Amniotic stem cell (primary cell): ENCODE data around the gene CGNL1.

Experiments
- DNase-seq: peaks from one replicate; lab custom pipeline; 2025; lab: John Stamatoyannopoulos, UW

CGNL1 gene

GRCh38 chr15:57575363-57575762 lies 199.1 kb downstream of the CGNL1 start:
- no peak for DNase-seq

- DNase-seq: no peak
These were observed 202.1 kb downstream of the CGNL1 start for GRCh38 chr15:57578288-57578900.

GRCh38 chr15:57580428-57580827 lies 204.1 kb downstream of the CGNL1 start:
- DNase-seq: no peak

- DNase-seq: no peak
These were observed 204.6 kb downstream of the CGNL1 start for GRCh38 chr15:57580866-57581265.

GRCh38 chr15:57582090-57582489 lies 205.8 kb downstream of the CGNL1 start:
- DNase-seq: no peak

GRCh38 chr15:57583282-57583681 lies 207.0 kb downstream of the CGNL1 start:
- no peak for DNase-seq

- no peak for DNase-seq
These were observed 207.4 kb downstream of the CGNL1 start for GRCh38 chr15:57583720-57584119.

- DNase-seq: no peak
These were observed 210.5 kb downstream of the CGNL1 start for GRCh38 chr15:57586661-57587424.

GRCh38 chr15:57589281-57589680 lies 213.0 kb downstream of the CGNL1 start:
- DNase-seq: no peak

GRCh38 chr15:57589754-57590153 lies 213.4 kb downstream of the CGNL1 start:
- no peak for DNase-seq

GRCh38 chr15:57591237-57591821 lies 215.0 kb downstream of the CGNL1 start:
- DNase-seq: no peak

- DNase-seq: no peak
These were observed 215.6 kb downstream of the CGNL1 start, which contains the start of gene MYZAP for GRCh38 chr15:57591822-57592367. TSS of gene MYZAP (plus strand) at chr15:57591904. CDS start at chr15:57592035, 131 bp downstream.

GRCh38 chr15:57592426-57592825 lies 216.1 kb downstream of the CGNL1 start:
- DNase-seq: no peak

GRCh38 chr15:57592836-57593420 lies 216.6 kb downstream of the CGNL1 start:
- no peak for DNase-seq

- DNase-seq: no peak
These were observed 218.2 kb downstream of the CGNL1 start for GRCh38 chr15:57594479-57594878.

GRCh38 chr15:57595011-57595866 lies 218.9 kb downstream of the CGNL1 start:
- DNase-seq: no peak

- DNase-seq: no peak
These were observed 220.1 kb downstream of the CGNL1 start for GRCh38 chr15:57596301-57596855.

GRCh38 chr15:57596978-57597377 lies 220.7 kb downstream of the CGNL1 start:
- no peak for DNase-seq

GRCh38 chr15:57597431-57597830 lies 221.1 kb downstream of the CGNL1 start:
- DNase-seq: no peak

- DNase-seq: no peak
These were observed 222.0 kb downstream of the CGNL1 start for GRCh38 chr15:57598346-57598745.

- DNase-seq: no peak
These were observed 223.0 kb downstream of the CGNL1 start for GRCh38 chr15:57599296-57599810.
